Caco-2 (cell line): ENCODE data around the gene DMAC2L. TPM values are rescaled to one million over a fixed set of nuclear protein-coding genes. Genes with fewer than 3 reads are reported as not detected.

Source experiments
- BruUV-seq: library from RNA; stranded (reverse); fragments of 400-500 nt; replicated peaks from 2 replicates; lab custom pipeline; 2021; lab: Mats Ljungman, UMichigan
- CTCF ChIA-PET: fragments of 300-600 bp; sonication (Branson Sonifier 250); formaldehyde crosslinking; loops from one replicate; lab custom pipeline; 2022; ENCODE audit warnings: antibody characterized with exemption; lab: Charles Lee
- POLR2A ChIA-PET: fragments of 300-600 bp; sonication (Branson Sonifier 250); formaldehyde crosslinking; loops from one replicate; lab custom pipeline; 2022; ENCODE audit warnings: antibody characterized with exemption; lab: Charles Lee
- DNase-seq, 2 experiments: peaks; one replicate each; pipeline versions ENCODE4 v3.0.0 to v3.0.0-alpha.2; 2020 to 2022
- H3K27me3 ChIP-seq: replicated peaks from 2 replicates; pipeline ENCODE4 v1.6.0; 2011; ENCODE audit warnings: low read length; ENCODE audit not compliant: control insufficient read depth, insufficient read depth
- H3K36me3 ChIP-seq: 2 replicates; pipeline ENCODE4 v1.5.1; 2011; ENCODE audit warnings: low read length; ENCODE audit not compliant: control insufficient read depth, insufficient read depth
- H3K4me1 ChIP-seq: fragments of 250-450 bp; sonication (Bioruptor Pico); 2 replicates; pipeline ENCODE4 v1.5.1; 2020; ENCODE audit warnings: mild to moderate bottlenecking
- H3K4me3 ChIP-seq: 2 replicates; pipeline ENCODE4 v1.5.1; 2011; ENCODE audit warnings: low read depth, mild to moderate bottlenecking, control low read depth, low read length
- H3K9me3 ChIP-seq: fragments of 250-450 bp; sonication (Bioruptor Pico); 2 replicates; pipeline ENCODE4 v1.5.1; 2020; ENCODE audit warnings: mild to moderate bottlenecking, moderate library complexity
- H3K27ac Mint-ChIP-seq: one replicate; pipeline ENCODE4 v1.8.0; 2022; ENCODE audit warnings: mixed read lengths; ENCODE audit not compliant: unreplicated experiment
- H3K27me3 Mint-ChIP-seq: one replicate; pipeline ENCODE4 v1.8.0; 2022; ENCODE audit warnings: mixed read lengths; ENCODE audit not compliant: insufficient read depth, unreplicated experiment
- H3K36me3 Mint-ChIP-seq: one replicate; pipeline ENCODE4 v1.8.0; 2022; ENCODE audit warnings: mild to moderate bottlenecking, mixed read lengths; ENCODE audit not compliant: insufficient read depth, unreplicated experiment
- H3K4me1 Mint-ChIP-seq: one replicate; pipeline ENCODE4 v1.8.0; 2022; ENCODE audit warnings: low read depth, mixed read lengths; ENCODE audit not compliant: unreplicated experiment
- H3K4me3 Mint-ChIP-seq: one replicate; pipeline ENCODE4 v1.8.0; 2022; ENCODE audit warnings: mild to moderate bottlenecking, moderate library complexity, mixed read lengths; ENCODE audit not compliant: unreplicated experiment
- H3K9me3 Mint-ChIP-seq: one replicate; pipeline ENCODE4 v1.8.0; 2022; ENCODE audit warnings: mixed read lengths; ENCODE audit not compliant: unreplicated experiment
- intact Hi-C: fragments of 100-400 bp; cut with micrococcal nuclease; formaldehyde crosslinking; loops from one replicate; pipeline ENCODE4 v1.10.0; 2022; ENCODE audit not compliant: unreplicated experiment
- total RNA-seq: library from RNA; stranded (reverse); gene quantifications from 2 replicates; pipeline ENCODE4 v1.2.3, GENCODE V29; 2022
- TF ChIP-seq, protein P1 (sequence below), 2 experiments: fragments of 200-600 bp in 1 of 2; IDR thresholded peaks; 1 replicate in 1 of 2; 2 replicates in 1 of 2; pipeline versions ENCODE4 v1.5.1 to v1.8.0; 2011 to 2022; ENCODE audit warnings: antibody characterized with exemption in 1 of 2, control low read depth in 1 of 2, inconsistent platforms in 1 of 2, low read depth in 1 of 2, low read length in 1 of 2, mild to moderate bottlenecking in 1 of 2, moderate library complexity in 1 of 2; ENCODE audit not compliant: insufficient read depth in 1 of 2, severe bottlenecking in 1 of 2, unreplicated experiment in 1 of 2

The DMAC2L gene
- total RNA-seq, 1 experiment from 2014 or later: 27.6 TPM

DNA sequence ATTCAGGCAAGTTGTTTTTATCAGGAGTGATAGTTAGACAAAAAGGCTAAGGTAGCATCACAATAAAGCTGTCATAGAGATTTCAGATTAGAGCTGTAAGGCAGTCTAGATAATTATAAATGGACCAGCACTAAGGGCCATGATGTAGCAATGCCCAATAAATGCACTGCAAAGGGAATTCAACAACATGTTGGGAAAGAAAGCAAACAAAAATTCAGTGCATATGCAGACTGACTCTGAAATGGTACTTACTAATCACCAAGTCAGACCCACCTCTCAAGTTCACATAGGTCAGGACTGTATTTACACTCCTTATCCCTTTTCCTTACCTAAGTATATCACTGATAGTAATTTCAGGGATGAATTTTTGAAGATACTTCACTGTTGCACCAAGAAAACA, 47.1 kb upstream of the DMAC2L start:
- no peaks in the 10 kb centered on the region for H3K9me3 ChIP-seq
- Mint-ChIP-seq H3K27me3 (no peaks in the 10 kb centered on the region), H3K36me3 (peaks cover 5% of the 10 kb centered on the region), H3K27ac (no peak overlapping the region), H3K9me3 (no peaks in the 10 kb centered on the region), H3K4me1 (no peaks in the 10 kb centered on the region), H3K4me3 (no peak overlapping the region)
- CTCF ChIA-PET: no interaction called here
- POLR2A ChIA-PET: no interaction called here
- DNase-seq: no peak
- no TSS peak for BruUV-seq
- no peaks in the 10 kb centered on the region for H3K27me3 ChIP-seq
- TF ChIP-seq, protein P1, sequence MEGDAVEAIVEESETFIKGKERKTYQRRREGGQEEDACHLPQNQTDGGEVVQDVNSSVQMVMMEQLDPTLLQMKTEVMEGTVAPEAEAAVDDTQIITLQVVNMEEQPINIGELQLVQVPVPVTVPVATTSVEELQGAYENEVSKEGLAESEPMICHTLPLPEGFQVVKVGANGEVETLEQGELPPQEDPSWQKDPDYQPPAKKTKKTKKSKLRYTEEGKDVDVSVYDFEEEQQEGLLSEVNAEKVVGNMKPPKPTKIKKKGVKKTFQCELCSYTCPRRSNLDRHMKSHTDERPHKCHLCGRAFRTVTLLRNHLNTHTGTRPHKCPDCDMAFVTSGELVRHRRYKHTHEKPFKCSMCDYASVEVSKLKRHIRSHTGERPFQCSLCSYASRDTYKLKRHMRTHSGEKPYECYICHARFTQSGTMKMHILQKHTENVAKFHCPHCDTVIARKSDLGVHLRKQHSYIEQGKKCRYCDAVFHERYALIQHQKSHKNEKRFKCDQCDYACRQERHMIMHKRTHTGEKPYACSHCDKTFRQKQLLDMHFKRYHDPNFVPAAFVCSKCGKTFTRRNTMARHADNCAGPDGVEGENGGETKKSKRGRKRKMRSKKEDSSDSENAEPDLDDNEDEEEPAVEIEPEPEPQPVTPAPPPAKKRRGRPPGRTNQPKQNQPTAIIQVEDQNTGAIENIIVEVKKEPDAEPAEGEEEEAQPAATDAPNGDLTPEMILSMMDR (IDR thresholded peaks at IDR 0.05; ENCODE audit: insufficient read depth in 1 of 2, low read depth in 1 of 2, low read length in 1 of 2, severe bottlenecking in 1 of 2, unreplicated experiment in 1 of 2): no peak
- intact Hi-C loops: no loop called here
- H3K36me3 ChIP-seq: no peaks in the 10 kb centered on the region
- H3K4me1 ChIP-seq: no peaks in the 10 kb centered on the region
- no peak overlapping the region for H3K4me3 ChIP-seq

DNA sequence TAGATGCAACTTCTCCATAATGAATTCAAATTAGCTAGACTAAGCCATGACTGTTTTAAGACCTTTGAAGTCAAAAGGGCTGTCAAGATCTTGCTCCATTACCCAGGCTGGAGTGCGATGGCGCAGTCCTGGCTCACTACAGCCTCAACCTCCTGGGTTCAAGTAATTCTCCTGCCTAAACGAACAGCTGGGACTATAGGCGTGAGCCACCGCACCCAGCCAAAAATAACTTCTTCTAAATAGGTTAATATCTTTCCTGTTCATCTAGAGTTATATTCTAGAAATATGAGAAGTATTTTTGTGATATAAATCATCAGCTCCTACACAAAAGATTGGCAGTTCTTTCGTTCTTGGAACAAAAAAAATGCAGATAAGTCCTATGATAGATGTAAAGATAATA, 41.2 kb upstream of the DMAC2L start:
- H3K4me1 ChIP-seq: no peaks in the 10 kb centered on the region
- no peaks in the 10 kb centered on the region for H3K27me3 ChIP-seq
- DNase-seq: no peak
- H3K36me3 ChIP-seq: no peaks in the 10 kb centered on the region; the same call in 1 of the 2 replicates
- no TSS peak for BruUV-seq
- POLR2A ChIA-PET: no interaction called here
- CTCF ChIA-PET: no interaction called here
- intact Hi-C loops: no loop called here
- Mint-ChIP-seq H3K4me1 (no peaks in the 10 kb centered on the region), H3K9me3 (no peaks in the 10 kb centered on the region), H3K27me3 (no peaks in the 10 kb centered on the region), H3K27ac (no peak overlapping the region), H3K36me3 (no peaks in the 10 kb centered on the region), H3K4me3 (no peak overlapping the region)
- H3K9me3 ChIP-seq: no peaks in the 10 kb centered on the region
- TF ChIP-seq, protein P1 (IDR thresholded peaks at IDR 0.05; ENCODE audit: insufficient read depth in 1 of 2, low read depth in 1 of 2, low read length in 1 of 2, severe bottlenecking in 1 of 2, unreplicated experiment in 1 of 2): no peak
- no peak overlapping the region for H3K4me3 ChIP-seq

DNA sequence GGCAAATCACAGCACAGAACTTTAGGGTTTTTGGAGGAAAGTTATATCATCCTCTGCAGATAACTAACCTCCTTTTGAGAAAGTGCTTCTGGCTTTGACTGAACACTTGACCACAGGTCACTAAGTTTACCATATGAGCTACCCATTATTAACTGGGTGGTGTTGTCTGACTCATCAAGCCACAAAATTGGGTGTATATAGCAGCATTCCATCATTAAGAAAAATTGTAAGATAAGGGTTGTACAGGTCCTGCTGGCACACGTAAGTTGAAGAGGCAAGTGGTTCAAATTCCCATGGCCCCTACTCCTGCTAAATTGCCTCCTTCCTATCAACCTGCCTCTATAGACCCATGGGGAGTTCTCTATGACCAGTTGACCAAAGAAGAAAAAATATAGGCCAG, 39.6 kb upstream of the DMAC2L start:
- intact Hi-C loops: no loop called here
- Histone ChIP-seq H3K9me3 (no peaks in the 10 kb centered on the region), H3K4me1 (no peaks in the 10 kb centered on the region), H3K27me3 (no peaks in the 10 kb centered on the region), H3K36me3 (no peaks in the 10 kb centered on the region; the same call in 1 of the 2 replicates), H3K4me3 (no peak overlapping the region)
- H3K9me3 Mint-ChIP-seq: no peaks in the 10 kb centered on the region
- no peaks in the 10 kb centered on the region for H3K4me1 Mint-ChIP-seq
- H3K27ac Mint-ChIP-seq: no peak overlapping the region
- no peak overlapping the region for H3K4me3 Mint-ChIP-seq
- ChIA-PET CTCF (no interaction called here), POLR2A (no interaction called here)
- no TSS peak for BruUV-seq
- TF ChIP-seq, protein P1 (IDR thresholded peaks at IDR 0.05; ENCODE audit: insufficient read depth in 1 of 2, low read depth in 1 of 2, low read length in 1 of 2, severe bottlenecking in 1 of 2, unreplicated experiment in 1 of 2): no peak
- no peak for DNase-seq
- H3K27me3 Mint-ChIP-seq: no peaks in the 10 kb centered on the region
- H3K36me3 Mint-ChIP-seq: no peaks in the 10 kb centered on the region
